NCI-H2171 treated with DMSO at 0.1 percent for 48 hours (cell line): ENCODE data around the gene IGSF21.
"Not testable (repeated sequence)": the region's sequence is repeated elsewhere in the genome, so short reads cannot be mapped to it uniquely, and the experiment has no call there.

Experiments used
- DNase-seq: peaks from one replicate; lab custom pipeline; 2025; lab: John Stamatoyannopoulos, UW

The IGSF21 gene

DNA sequence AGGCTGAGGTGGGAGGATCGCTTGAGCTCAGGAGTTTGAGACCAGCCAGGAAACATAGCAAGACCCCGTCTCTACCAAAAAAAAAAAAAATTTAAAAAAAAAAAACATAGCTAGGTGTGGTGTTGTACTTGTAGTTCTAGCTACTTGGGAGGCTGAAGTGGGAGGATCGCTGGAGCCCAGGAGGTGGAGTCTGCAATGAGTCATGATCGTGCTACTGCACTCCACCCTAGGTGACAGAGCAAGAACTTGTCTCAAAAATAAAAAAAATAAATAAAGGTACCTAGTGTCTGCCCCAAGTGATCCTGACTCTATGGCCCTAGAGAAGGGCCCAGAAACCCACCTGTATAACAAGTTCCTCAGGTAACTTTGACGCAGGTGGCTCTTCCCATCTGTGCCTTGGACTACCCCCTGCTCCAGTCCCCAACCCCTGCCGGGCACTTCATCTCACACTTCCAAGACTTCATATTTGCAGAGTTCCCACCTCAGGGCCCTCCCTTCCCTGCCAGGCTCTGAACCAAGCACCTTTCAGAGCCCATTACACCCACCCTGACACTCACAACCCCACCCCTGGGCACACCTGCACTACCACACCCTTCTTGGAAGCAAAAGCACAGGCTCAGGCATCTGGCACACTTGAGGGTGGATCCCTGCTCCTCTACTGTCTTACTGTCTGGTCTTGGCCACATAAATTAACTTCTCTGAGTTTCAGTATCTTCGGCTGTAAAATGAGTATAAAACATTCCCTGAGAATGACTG is 292.9 kb downstream of the IGSF21 start:
- no peak for DNase-seq

DNA sequence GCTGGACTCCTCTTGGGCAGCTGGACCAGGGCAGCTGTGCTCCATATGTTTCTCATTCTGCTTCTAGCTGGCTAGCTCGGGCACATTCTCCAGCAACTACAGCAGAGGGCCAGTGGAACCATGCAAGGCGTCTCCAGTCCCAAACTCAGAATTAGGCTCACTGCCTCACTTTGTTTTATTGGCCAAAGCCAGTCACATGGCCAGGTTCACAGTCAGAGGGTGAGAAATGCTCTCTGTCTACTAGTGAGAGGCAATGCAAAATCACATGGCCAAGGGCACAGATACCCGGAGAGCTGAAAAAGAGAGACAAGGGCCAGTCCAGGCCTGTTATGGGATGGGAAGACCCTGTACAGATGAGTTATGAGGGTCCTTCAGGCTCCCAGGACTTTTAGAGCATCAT is 294.3 kb downstream of the IGSF21 start:
- DNase-seq: no peak

DNA sequence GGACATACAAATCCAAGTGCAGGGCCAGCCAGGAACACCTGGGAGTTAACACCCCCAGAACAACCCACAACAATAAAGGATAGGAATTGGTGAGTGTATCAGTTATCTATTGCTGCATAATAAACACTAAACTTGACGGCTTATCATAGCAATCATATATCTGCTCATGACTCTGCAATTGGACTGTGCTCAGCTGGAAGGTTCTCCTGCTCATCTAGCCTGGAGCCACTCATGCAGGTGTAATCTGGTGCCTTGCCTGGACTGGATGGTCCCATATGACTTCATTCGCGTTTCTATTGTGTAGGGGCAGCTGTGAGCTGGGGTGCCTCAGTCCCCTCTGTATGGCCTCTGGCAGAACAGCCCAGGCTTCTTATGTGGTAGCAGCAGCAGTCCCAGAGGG is 296.9 kb downstream of the IGSF21 start:
- no peak for DNase-seq

DNA sequence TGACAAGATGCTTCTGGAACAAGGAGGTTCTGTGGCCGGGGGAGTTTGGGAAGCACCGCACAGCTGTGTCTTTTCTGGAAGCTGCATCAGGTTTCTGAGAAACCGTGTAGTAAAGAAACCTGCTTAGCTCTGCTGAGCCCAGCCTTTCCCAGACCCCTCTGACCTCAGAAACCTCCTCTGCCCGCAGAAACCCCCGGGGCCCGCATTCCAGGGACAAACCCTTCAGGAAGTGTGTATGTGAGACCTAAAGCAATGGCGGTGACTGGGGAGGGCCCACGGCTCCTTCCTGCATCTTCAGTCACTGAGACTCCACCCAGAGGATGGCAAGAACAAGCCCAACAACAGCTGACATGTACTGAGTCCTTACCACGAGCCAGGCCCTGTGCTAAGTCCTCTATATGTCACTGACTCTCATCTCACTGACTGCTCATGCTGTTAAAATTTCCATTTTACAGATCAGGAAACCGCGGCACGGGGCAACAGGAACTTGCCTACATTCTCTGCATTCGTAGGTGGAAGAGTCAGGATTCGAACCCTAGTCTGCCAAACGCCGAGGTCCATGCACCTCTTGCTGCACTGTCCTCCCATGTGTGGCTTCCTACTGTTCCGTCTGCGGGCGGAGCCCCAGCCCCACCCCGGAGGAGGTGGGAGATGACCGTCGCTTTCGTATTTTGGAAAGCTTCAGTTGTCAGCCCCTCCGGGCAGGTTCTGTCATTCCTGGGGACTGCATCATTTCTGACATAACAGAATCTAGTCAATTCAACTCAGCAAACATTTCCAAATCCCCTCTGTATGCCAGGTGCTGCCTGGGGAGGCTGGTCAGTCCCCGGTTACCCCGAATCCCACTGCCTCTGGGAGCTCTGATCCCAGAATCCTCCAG is 299.8 kb downstream of the IGSF21 start:
- DNase-seq: no peak

DNA sequence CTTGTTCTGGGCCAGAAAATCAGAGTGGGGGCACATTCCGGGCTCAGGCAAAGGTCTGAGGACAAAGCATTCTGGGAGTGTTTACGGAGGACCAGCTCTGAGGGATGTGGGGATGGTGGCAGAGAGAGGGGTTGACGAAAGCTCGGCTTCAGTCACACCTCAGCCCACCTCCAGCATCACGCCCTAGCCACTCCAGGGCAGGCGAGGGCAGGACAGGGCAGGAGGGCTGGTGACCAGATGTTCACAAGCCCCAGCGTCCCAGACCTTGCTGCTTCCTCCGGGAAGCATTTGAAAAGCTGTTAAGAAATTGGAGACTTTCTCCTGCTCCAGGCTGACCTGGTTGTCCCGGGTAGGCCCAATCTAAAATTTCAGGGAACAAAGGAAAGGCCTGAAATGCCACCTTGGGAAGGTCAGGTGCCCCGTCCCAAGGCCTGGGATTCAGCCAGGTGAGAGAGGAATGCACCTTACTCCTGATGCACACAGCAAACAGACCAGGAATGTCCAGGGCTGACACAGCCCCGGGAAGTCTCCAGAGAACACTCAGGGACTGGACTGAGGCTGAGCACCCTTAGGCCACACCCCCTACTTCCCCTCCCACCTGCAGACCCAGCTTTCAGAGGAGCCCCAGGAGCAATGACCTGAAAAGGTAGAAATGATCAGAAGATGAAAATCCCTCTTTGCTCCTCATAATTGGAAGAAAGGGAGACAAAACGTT is 301.2 kb downstream of the IGSF21 start:
- no peak for DNase-seq

DNA sequence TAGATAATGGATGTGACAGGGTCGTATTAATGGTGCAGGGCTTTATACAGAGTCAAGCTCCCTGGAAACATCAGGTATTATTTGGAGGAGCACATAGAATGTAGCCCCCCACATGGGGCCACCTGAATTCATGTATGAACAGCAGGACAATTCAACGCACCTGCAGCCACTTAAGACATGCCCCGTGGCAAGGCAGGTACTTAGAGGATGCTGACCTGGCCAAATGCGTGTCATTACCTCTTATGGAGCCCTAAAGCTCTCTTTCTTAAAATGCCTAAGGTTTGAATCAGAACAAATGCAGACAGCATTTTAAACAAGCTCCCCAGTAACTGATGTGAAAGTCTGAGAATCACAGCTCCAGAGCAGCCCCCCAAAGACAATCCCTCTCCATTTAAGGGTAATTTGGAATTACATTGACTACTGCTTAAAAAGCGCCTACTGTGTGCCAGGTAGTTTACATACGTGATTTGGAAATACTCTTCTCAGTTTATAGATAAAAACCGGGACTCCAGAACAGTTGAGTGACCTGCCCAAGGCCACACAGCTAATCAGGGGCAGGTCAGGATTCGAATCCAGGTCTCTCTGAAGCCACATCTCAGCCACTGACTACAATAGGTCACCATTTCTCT is 302.1 kb downstream of the IGSF21 start:
- no peak for DNase-seq

DNA sequence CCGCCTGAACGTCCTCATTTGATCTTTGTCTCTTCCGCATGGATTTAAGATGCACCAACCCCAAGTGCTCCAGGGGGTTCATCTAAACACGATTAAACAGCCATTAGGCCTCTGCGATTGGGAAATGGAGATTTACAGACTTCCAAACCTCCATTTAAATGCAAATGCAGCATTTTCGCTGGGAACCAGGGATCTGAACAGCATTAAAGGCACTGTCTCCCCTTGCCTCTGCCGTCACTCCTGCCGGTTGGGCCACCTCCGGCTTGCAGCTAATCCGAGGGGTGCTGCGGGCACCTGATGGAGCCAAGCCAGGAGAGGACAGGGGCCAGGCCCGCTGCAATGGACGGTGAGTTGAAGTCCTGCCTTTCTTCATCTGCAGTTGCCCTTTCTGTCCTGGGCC is 302.8 kb downstream of the IGSF21 start:
- DNase-seq: no peak

DNA sequence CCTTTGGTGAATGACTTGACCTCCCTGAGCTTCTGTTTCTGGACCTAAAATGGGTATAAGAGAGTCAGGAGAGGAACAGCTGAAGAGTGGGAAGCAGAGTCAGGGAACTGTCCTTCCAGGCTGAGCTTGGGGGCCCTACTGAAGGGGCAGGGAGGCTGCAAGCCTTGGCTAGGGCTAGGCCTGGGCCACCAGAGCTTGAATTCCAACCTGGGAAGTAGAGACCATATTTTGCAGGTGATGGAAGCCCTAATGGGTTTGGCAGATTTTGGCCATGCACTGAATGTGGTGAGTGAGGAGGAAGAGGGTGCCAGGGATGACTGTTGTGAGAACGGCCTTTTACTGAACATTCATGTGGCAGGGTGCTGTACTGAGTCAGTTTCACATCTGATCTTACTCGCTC is 303.7 kb downstream of the IGSF21 start:
- no peak for DNase-seq

DNA sequence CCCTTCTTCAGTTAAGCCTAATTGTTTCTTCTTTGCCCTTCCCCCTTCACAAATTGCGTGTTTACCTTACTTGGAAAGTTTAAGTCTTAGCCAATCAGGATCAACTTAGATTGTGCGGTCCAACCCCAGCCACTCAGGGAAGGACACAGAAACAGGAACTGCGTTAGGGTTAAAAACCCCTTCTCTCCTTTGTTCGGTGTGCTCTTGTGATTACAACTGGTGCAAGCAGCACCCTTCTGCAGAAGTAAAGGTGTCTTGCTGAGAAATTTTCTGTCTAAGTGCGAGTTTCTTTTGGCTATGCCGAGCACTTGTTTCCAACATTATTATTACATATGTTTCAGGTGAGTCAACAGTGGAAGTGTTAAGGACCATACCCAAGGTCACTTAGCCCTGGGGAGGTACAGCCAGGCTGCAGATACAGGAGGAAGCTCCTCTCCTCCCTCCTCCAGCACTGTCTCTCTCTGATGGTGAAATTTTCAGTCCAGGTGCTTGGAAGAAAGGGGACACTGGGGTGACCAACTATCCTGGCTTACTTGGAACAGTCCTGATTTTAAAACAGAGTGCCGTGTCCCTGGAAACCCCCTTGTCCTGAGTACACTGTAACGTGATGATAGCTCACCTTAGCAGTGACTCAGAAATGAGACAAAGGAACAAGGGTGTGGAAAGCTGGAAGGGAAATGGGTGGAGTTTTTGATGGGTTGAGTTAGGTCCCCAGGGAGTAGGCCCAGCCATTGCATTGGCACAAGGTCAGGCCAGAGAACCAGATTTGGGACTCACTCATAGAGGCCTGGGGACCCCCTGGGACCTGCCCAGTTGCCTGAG is 304.4 kb downstream of the IGSF21 start:
- DNase-seq: no peak

DNA sequence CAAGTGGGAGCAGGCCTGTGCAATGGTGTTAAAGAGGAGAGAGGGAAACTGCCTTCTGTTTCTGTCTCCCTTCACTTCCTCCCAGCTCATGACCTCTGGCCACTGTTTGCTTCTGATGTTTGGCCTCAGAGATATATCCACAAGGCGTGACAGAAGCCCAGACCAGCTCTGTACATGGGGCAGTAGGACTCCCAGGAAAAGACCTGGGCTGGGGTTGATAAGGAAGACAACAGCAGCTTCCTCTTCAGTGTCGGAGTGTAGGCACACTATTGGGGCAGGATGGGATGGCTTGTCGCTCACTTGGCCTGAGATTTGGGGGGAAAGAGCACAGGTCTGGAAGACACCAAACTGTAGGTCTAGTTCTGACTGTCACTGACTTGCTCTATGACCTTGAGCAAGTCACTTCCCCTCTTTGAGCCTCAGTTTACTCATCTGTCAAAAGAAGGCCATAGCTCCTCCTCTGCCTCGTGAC is 305.3 kb downstream of the IGSF21 start:
- DNase-seq: no peak

DNA sequence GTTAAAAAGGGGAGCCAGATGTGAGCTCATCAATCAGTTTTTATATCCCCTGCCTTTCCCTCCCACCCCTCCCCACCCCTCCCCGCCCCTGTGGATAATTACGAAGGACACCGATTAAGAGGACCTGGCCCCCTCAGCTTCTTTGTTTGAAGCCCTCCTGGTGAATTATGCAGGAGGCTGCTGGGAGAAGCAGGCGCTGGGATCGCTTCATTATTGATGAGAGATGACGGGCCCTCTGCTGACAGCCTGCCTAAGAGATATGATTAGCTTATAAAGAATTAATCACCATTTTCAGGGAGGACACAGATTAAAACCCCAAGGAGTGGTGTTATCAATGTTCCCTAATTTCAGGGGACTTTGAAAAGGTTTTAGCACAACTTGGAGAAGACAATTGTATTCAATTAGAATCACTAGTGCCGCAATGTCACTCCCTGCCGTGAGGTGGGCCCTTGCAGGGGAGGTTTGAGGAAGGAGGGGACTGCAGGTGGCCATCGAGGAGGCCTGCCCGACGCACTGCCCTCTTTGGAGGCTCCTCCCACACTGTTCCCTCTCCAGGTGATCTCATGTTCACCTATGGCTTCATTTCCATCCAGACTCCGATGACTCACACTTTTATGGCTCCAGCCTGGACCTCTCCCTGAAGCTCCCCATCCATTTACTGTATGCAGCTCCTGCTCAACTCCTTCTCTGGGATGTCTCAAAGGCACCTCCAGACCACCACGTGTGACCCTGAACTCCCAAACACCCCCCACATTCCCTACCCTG is 306.1 kb downstream of the IGSF21 start:
- no peak for DNase-seq

DNA sequence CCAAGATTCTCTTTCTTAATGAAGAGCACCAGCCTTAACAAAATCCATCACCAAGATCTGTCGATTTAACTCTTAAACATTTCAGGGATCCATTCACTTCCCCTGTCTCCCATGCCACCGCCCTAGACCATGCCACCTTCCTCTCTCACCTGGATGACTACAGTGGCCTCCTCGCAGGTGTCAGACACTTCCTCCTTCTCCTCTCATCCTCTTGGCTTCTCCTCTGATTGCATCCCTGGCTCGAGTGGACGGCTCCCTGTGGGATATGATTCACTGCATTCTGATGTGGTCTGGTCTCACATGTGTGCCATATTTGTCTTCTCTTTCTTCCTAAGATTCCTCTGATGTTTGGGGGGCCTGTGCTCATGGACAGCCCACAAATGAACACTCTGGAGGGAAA is 306.7 kb downstream of the IGSF21 start:
- DNase-seq: no peak

DNA sequence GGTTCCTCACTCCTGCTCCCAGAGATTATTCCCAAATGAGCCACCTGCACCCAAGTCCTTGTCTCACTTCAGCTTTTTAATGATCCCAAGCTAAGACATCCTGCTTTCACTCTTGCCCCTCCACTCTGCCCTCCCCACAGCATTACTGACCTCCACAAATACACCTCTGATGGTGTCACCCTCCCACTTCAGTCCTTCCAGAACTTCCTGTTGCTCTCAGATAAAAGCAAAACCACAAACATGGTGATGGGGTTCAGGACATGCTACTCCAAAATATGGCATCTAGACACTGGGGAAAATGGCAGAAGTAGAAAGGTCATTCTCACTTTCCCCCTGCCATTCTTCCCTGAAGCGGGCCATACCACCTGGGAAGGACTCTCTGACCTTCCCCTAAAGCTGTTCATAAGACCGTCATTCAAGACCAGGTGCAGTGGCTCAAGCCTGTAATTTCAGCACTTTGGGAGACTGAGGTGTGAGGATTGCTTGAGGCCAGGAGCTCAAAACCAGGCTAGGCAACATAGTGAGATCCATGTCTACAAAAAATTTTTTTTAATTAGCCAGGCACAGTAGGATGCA is 307.4 kb downstream of the IGSF21 start:
- no peak for DNase-seq

DNA sequence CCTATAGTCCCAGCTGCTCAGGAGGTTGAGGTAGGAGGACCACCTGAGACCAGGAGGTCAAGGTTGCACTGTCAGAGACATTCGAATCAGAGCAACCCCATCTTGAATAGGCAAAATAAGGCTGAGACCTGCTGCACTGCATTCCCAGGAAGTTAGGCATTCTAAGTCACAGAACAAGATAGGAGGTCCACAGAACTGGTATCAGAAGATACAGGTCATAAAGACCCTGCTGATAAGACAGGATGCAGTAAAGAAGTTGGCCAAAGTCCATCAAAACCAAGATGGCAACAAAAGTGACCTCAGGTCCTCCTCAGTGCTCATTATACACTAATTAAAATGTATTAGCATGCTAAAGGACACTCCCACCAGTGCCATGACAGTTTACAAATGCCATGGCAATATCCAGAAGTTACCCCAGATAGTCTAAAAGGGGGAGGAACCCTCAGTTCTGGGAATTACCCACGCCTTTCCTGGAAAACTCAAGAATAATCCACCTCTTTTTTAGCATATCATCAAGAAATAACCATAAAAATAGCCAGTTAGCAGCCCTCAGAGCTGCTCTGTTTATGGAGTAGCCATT is 307.9 kb downstream of the IGSF21 start:
- no peak for DNase-seq

DNA sequence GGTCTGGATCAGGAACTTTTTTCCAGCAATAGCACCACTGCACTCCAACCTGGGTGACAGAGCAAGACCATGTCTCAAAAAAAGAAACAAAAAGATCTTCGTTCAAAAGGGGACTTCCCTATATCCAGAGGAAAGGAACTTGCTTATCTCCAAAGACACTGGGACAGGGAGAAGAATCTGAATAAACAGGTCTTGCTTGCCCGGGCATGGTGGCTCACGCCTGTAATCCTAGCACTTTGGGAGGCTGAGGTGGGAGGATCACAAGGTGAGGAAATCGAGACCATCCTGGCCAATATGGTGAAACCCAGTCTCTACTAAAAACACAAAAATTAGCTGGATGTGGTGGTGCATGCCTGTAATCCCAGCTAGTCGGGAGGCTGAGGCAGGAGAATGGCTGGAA is 308.5 kb downstream of the IGSF21 start:
- not testable (repeated sequence) for DNase-seq

DNA sequence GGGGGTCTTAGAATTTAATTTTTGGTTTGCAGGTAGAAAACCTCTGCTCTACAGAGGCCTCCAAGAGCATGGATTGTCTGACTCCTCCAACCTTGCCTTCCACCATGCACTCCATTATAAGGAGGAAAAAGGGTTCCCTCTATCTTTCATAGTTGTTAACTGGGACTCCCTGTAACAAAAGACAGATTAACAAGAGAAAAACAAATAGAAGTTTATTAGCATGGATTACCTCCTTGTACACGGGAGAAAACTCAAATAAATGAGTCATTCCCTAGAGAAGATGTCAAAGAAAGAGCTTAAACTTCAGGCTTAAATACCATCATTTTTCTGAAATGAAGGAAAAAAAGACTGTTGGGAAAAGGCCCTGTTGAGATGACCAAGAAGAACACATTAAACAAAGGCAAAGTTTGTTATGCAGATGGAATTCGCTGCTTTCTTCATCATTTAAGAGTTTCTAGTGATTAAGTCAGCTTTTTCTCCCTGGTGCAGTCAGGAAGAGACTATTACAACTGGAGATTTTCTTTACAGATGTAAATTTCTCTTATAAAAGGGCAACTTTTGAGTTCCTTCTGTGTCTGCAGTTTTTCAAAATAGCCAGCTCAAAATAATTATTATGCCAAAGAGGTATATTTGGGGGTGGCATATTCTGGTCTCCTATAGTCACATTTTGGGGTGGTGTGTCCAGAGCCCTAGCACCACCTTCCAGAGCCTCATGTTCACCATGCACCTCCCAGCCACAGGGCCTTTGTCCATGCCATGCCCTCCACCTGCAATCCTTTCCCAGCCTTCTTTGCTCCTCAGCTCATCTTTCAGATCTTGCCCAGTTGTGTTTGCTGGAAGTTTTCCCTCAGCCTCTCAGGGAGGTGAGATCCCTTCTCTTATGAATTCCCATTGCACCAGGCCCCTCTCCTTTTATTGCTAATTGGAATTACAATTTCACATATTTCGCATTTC is 310.0 kb downstream of the IGSF21 start:
- no peak for DNase-seq

DNA sequence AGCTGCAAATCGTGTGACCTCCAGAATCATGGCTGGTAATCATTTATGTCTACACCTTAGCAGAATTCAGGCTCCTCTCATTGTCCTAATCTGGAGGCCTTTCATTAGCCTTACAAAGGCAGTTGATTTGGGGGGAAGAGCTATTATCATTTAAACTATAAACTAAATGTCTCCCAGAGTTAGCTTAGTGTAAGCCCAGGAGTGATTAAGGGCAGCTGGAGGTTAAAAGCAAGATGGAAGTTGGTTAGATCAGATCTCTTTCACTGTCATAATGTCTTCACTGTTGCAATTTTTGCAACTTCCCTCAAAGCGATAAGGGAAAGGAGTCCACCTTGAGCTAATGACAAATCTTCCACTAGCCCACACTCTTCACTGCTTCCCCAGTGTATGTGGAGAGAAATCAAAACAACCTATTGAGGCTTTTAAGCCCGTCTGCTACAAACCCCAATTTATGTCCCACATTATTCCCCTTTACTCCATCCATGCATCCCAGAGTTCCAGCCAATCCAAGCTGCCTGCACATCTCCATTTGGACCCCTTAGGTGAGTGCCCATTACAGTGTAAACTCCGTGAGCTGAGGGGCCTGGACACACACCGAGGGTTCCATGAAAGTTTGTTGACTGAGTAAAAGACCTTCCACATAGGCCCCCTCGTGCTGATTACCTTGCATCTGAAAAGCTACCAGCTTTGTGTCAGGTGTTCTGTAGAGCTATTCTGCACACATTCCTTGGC is 311.7 kb downstream of the IGSF21 start:
- no peak for DNase-seq

DNA sequence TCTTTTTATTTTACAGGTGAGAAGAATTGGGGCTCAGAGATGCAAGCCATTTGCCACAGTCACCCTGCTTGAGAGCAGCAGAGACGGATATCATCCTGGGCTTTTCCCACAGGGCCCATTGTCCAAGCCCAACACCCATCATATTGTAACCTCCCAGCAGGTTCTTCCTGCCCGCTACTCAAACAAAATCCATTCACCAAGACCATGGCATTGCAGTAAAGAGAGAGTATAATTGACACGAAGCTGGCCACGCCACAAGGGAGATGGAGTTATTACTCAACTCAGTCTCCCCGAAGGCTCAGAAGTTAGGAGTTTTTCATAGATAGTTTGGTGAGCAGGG is 312.2 kb downstream of the IGSF21 start:
- no peak for DNase-seq
